KBM-7 (cell line): Measurements from ENCODE around the gene ZNF143.
"Not testable (repeated sequence)": the region's sequence is repeated elsewhere in the genome, so short reads cannot be mapped to it uniquely, and the experiment has no call there.

ENCODE experiments used
- DNase-seq: peaks from one replicate; pipeline ENCODE4 v3.0.0-alpha.2; 2015
- in situ Hi-C: fragments of 300-500 bp; cut with MboI; formaldehyde crosslinking; loops from 2 replicates; pipeline ENCODE4 v1.14.3; 2020; ENCODE audit warnings: low sequenced_read_pairs, low pct_unique_long_range_greater_than_20kb, mixed read lengths

Gene ZNF143

DNA sequence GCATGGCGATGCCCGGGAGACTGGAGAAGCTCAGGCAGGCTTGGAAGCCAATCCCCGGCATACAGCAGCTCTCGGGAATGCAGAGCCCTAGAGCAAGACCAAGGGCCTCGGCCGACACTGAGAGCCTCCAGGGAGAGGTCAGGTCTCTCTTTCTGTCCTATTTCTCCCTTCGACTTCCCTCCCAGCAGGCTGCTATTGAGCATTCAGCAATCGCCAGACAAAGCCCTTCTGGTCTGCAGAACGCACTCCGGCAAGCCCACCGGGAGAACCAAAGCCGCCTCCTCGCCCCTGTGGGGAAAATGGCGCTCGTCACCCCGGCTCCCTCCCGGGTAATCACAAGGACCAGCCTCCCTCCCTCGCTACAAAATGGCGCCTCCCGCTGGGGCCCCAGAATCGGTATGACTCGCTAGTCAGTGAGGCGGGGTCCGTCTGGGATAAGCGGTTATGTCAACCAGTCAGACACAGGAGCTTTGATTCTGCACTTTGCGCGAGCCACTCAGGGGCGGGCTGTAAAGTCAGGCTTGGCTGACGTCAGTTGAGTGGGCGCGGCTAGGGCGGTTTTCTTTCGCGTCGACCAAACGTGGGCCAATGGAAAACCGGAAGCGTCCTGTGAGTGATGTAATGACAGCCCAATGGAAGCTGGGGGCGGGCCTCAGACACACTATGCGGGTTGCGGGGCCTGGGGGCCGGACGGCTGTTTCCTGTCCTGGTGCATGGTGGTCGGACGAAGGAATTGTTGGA is at the start of gene ZNF143:
Gene ZNF143, plus strand, starts transcription at position 691 of the 741 bp plus-strand sequence. CDS start 10,297 bp downstream, outside the sequence.
- in situ Hi-C loops = no loop called here
- peak; percentile 100 for DNase-seq

DNA sequence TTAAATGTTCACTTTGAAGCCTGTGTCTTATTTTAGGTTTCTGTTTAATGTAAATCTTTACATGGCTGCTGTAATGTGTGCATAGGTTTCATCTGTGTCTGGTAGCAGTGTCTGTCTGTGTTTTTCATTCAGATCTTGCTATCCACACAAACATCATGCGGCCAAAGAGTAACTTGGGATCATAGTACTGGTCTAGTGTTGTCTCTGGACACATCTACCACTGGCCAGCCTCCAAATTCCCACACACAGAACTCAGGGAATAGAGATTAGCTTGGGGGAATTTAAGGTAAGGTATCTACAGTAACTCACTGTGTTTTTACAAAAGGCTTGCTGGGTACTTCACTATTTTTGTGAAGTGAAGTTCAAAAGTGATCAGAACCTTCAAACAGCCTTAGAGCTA is 32.1 kb upstream of the ZNF143 start:
- in situ Hi-C loops = no loop called here
- DNase-seq = no peak

DNA sequence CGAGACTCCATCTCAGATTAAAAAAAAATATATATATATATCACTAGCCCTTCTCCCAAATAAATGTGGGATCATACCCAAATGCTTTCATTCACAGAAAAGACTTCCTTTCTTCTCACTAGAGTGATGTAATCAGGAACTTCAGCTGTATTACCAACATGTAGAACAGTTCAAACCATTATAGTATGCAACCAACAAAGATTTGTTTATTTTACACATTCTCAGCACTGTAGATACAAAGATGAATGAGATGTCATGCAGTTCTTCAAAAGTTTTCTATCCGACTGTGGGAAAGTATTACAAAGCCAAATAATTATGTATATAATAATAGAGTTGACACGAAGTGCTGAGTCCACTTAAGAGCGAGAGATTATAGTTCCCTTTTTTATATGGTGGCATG is 22.2 kb upstream of the ZNF143 start:
- no peak for DNase-seq
- in situ Hi-C loops = no loop called here

DNA sequence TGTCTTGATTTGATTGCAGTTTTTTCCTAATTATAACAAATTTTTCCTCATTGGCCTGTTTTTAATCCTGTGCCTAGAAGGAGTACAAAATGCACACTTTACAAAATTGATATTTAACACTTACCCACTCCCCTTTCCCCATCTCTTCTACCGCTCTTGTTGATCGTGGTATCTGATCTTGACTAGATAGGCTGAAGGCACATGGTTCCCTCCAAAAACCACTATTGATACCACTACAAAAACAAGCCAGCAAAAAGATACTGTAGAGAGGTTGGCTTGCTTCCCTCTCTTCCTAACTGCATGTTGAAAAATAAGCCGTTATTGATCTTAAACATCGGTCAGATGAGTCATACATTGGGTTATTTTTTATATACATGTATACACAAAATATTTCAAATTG is 14.6 kb upstream of the ZNF143 start:
- no peak for DNase-seq
- in situ Hi-C loops = no loop called here

DNA sequence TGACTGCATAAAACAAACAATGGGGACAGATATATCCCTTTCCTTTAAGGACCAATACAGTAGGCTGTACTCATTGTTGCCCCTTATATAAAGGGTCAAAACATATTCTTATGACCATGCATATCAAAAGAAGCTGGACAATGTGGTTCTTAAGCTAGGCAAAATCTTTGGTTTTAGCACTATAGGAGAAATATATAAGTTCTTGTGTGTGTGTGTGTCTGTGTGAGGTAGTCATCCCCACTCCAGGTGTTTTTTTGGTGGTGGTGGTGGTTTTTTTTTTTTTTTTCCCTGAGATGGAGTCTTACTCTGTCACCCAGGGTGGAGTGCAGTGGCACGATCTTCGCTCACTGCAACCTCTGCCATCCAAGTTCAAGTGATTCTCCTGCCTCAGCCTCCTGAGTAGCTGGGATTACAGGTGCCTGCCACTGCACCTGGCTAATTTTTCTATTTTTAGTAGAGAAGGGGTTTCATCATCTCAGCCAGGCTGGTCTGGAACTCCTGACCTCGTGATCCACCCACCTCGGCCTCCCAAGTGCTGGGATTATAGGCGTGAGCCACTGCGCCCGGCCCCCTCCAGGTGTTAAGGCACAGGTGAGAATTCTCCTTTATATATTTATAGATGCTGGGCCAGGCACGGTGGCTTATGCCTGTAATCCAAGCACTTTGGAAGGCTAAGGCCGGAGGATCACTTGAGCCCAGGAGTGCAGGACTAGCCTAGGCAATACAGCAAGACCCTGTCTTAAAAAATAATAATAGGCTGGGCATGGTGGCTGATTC is 12.0 kb upstream of the ZNF143 start:
- DNase-seq = no peak
- in situ Hi-C loops = no loop called here

DNA sequence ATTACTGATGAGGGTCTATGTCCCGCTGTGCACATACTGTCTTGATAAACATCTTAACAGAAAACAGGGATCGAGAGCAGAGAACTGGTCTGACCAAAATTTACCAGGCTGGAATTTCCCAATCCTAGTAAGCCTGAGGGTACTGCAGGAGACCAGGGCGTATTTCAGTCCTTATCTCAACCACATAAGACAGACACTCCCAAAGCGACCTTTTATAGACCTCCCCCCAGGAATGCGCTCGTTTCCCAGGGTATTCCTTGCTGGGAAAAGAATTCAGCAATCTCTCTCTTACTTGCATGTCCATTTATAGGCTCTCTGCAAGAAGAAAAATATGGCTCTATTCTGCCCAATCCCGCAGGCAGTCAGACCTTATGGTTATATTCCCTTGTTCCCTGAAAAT is 8.8 kb upstream of the ZNF143 start:
- in situ Hi-C loops, DNase-seq: not testable (repeated sequence)

DNA sequence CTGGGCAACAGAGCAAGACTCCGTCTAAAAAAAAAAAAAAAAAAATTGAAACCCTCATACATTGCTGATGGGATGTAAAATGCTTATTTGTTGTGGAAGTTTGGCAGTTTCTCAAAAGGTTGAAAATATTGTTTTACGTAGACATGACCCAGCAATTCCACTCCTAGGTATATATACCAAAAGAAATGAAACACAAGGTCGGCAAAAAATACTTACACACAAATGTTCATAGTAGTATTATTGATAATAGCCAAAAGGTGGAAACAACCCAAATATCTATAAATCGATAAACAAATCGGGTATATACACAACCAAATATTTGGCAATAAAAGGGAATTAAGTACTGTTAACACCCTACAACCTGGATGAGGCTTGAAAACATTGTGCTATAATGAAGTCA is 5.1 kb upstream of the ZNF143 start:
- DNase-seq = no peak
- in situ Hi-C loops = no loop called here

DNA sequence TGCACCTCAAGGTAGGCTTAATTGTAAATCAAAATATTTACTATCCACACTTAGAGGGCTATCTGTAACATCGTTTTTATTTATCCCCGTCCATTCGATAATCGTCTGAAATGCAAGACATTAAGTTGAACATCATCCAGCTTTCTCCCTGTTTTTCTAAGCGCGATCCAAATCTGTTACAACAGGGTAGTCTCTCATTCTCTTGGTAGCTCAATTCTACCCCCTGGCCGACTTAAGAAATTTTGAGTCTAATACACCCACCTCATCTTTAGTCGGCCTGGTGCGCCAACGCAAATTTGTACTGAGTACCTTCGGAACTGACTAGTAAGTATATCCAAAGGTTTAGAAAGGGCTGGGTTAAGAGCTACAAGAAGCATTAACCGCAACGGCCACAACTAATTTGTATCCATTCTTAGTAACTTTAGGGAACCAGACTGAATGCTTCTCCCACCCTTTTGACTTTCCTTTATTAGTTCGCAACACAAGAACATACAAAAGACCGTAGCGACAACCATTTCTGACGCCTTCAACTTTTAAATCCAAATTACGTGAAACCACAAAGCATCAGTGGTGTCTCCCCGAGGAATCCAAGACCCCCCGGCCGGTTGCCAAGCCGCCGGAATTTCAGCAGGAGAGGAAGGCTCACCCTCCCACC is 1.0 kb upstream of the ZNF143 start:
- in situ Hi-C loops = no loop called here
- DNase-seq = peak; percentile 55

DNA sequence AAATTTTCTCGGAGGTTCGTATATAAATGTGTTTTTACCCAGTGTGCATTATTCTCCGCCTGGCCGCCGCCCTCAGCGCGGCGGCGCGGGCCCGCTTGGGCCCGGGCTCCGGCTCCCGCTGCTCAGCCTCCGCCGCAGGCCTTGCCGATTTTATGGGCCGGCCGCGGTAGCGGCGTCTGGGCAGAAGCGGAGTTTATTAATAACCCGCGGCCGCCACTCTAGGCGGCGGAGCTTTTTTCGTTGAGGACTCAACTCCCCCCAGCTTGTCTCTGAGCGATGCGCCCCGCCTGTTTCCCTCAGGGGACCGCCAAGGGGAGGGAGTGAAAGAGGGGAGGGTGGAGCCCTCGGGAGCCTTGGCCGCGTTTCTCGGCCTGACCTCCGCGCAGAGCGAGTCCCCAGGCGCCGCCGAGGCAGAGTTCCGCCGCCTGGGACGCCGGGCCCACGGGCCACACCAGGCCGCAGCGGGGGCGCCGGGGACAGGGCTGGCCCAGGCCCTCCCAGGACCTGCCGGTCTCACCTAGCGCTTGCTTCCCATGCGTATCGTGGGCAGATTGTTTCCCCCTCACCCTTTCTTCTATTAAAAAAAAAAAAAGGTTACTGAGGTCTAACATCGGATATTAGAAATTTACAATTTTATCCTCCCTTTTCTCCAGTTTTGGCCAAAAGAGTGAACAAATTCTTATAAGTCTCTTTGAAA is 399 bp downstream of the ZNF143 start:
- DNase-seq = no peak
- in situ Hi-C loops = no loop called here

DNA sequence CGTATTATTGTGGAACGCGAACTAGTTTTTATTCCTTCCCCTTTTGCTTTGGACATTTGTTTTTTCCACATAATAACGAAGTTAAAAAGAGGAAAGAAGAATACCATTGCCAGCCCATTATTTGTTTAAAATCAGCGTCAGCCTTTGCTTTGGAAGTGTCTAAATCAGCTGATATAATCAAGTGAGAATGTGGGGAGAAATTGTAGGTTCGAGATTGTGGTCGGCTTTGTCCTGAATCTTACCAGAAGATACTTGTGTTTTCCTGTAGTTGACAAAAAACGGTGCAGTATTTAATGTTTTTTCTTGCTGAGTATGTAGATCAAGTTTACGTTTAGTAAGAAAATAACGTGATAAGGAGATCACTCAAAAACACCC is 935 bp downstream of the ZNF143 start:
- in situ Hi-C loops = no loop called here
- peak; percentile 39 for DNase-seq

DNA sequence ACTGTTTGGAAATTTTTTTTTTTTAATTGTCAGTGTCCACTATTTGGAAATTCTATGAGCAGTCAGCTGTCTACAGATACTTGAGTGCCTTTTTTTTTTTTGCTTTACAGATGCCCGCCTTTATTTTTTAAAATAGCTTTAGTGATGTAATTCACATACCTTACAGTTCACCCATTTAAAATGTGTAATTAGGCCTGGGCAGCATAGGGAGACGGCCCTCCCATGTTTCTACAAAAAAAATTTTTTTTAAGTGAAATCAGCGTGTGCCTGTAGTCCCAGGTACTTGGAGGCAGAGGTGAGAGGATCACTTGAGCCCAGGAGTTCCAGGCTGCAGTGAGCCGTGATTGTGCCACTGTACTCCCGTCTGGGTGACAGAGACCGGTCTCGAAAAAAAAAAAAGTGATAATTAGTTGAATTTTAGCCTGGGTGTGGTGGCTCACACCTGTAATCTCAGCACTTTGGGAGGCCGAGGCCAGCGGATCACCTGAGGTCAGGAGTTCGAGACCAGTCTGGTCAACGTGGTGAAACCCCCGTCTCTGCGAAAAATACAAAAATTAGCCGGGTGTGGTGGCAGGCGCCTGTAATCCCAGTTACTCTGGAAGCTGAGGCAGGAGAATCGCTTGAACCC is 1.5 kb downstream of the ZNF143 start:
- no peak for DNase-seq
- in situ Hi-C loops = no loop called here

DNA sequence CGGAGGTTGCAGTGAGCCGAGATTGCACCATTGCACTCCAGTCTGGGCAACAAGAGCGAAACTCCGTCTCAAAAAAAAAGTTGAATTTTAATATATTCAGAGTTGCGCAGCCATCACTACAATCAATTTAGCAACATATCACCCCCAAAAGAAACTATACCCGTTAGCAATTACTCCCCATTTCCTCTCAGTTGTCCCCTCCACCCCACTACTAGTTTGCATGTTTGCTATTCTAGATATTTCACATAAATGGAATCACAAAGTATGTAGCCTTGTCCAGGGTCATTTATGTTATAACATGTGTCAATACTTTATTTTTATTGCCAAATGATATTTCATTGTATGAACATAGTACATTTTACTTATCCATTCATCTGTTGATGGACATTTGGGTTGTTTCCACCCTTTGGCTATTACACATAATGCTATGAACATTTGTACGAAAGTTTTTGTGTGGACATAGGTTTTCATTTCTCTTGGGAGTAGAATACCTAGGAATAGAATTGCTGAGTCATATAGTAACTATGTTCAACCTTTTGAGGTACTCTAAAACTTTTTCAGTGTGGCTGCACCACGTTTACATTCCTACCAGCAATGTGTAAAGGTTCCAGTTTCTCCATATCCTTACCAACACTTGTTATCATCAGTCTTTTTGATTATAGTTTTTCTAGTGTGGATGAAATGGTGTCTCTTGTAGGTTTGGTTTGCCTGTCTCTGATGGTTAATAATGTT is 2.2 kb downstream of the ZNF143 start:
- in situ Hi-C loops = no loop called here
- no peak for DNase-seq

DNA sequence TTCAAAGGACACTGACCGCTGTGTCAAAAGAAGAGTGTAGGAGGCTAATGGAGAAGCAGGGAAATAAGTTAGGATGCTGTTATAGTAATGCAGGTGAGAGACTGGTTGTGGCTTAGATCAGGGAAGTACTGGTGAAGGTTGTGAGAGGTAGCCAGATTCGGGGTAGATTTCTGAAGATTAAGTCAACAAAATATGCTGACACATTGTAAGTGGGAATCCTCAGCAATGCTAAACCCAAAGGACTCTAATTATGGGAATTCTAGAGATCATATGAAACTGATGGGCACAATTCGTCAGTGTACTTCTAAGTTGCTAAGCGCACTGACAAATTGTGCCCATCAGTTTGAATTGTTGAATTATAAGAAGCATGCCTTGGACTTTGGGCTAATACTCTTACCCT is 10.0 kb downstream of the ZNF143 start:
- in situ Hi-C loops = no loop called here
- DNase-seq = no peak

DNA sequence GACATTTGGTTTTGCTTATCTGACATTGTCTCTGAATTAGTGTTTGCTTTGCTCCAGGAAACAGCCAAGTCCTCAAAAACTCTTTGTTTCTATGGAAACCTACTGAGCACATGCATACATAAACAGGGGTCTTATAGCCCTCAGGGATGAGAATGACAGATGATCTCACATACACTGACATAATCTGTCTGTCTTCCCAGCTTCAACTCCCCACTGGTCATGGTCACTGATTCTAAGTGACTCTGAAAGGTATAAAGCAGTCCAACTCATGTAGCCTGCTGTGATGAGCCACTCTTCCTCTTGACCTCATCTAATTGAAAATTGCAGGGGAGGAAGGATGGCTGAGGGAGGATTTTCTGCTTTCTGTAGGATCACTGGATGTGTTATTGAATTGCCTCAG is 12.6 kb downstream of the ZNF143 start:
- in situ Hi-C loops = no loop called here
- DNase-seq = no peak

DNA sequence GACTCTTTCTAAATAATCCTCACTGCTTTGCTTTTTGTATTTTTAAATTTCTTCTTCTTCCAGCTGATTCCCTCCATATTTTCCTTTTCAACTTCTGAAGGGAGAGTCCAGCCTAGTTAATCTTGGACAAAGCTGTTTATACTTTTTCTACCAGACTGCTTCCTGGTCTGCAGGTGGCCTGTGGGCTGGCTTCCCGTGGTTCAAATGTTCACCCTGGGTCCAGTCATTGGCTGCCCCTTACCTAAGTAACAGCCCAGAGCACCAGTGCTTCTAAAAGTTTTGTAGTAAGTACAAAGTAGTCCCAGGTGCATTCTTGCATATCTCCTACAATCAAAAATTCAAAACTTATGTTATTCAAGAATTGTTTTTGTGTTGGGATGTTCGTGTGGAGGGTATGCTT is 19.1 kb downstream of the ZNF143 start:
- in situ Hi-C loops = no loop called here
- no peak for DNase-seq

DNA sequence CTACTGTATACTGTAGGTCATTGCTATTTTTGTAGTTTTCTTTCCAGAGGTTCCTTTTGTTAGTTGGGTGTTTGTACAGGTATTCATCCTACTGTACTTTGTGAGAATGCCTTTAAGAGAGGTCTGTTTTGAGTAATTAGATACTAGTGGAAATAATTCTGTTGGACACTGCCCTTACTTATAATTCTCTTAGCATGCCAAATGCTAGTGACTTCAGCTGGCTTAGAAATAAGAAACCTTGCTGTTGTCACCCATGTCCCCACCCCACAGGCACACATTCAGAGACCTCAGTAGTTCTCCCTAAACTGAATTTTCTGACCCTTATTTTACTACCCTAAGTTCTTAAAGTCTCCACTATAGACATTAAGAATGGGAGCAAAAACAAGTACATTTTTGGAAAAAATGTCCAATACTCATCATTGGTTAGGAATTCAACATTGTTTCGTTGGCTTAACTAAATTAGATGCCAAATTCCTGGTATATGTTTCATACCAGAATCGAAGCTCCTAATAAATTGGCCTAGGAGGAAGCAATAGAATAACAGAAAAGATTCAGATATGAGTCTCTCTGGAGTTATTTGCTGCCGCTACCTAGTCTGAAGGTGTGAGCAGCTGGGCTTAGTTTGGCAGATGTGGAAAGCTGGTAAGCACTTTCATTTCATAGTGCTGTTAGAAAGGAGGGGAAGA is 28.4 kb downstream of the ZNF143 start:
- in situ Hi-C loops = no loop called here
- no peak for DNase-seq

DNA sequence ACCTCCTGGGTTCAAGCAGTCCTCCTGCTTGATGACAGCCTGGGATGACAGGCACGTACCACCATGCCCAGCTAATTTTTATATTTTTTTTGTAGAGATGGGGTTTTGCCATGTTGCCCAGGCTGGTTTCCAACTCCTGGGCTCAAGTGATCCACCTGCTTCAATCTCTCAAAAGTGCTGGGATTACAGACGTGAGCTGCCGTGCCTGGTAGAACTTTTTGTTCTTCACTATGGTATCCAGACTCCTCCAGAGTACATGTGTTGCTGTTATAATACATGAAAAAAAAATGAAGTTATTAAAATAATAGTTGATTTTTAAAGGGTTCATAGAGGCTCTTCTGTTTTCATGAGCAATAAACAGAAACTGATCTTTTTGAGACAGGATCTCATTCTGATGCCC is 29.6 kb downstream of the ZNF143 start:
- in situ Hi-C loops = no loop called here
- DNase-seq = no peak

DNA sequence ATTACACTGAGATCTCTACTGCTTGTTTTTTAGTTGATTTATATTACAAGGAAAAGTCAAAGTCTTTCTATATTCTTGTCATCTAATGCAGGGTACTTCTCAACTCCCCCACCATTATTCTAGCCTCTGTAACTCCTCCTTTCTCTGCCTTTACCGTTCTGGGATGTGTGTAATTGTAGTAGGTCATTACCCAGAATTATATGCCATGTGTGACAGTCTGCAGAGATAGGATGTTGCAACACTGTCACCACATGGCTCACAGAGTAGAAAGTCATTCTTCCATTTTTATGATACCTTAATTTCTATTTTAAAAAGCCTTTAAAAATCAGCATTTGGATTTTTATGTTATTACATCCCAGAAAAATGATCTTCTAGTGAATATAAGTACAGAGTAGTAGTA is 32.7 kb downstream of the ZNF143 start:
- DNase-seq = peak; percentile 26
- in situ Hi-C loops = no loop called here
